ENCODE data around the gene SLC24A1.

- TF ChIP-seq, protein P1, sequence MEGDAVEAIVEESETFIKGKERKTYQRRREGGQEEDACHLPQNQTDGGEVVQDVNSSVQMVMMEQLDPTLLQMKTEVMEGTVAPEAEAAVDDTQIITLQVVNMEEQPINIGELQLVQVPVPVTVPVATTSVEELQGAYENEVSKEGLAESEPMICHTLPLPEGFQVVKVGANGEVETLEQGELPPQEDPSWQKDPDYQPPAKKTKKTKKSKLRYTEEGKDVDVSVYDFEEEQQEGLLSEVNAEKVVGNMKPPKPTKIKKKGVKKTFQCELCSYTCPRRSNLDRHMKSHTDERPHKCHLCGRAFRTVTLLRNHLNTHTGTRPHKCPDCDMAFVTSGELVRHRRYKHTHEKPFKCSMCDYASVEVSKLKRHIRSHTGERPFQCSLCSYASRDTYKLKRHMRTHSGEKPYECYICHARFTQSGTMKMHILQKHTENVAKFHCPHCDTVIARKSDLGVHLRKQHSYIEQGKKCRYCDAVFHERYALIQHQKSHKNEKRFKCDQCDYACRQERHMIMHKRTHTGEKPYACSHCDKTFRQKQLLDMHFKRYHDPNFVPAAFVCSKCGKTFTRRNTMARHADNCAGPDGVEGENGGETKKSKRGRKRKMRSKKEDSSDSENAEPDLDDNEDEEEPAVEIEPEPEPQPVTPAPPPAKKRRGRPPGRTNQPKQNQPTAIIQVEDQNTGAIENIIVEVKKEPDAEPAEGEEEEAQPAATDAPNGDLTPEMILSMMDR (IDR thresholded peaks at IDR 0.05) = no peak
- TF ChIP-seq EP300 (IDR thresholded peaks at IDR 0.05) = no peak
- TF ChIP-seq POLR2A (IDR thresholded peaks at IDR 0.05) = no peak
Measured at GRCh38 chr15:65659502-65660052, 37.8 kb downstream of the SLC24A1 start.
